OCI-LY1 (cell line): ENCODE data around the gene TSPAN5.

Experiments
- H2AFZ ChIP-seq: fragments of 200-600 bp; sonication (generic), shearing (Covaris generic); 2 replicates; pipeline ENCODE4 v1.6.0; 2014; ENCODE audit warnings: antibody characterized with exemption, mild to moderate bottlenecking, low read length
- H3F3A ChIP-seq: fragments of 200-600 bp; sonication (generic), shearing (Covaris generic); 2 replicates; pipeline ENCODE4 v1.6.0; 2014; ENCODE audit warnings: mild to moderate bottlenecking, antibody characterized with exemption, low read length, moderate library complexity; ENCODE audit not compliant: insufficient read depth
- H3K27ac ChIP-seq: fragments of 200-600 bp; sonication (generic); 2 replicates; pipeline ENCODE4 v1.5.1; 2014; ENCODE audit warnings: low read length, mixed run types, mild to moderate bottlenecking, low read depth; ENCODE audit not compliant: poor library complexity, severe bottlenecking
- H3K27me3 ChIP-seq: fragments of 200-600 bp; sonication (generic); 2 replicates; pipeline ENCODE4 v1.6.0; 2014; ENCODE audit warnings: antibody characterized with exemption, mild to moderate bottlenecking, low read length, moderate library complexity; ENCODE audit not compliant: insufficient read depth
- H3K36me3 ChIP-seq: fragments of 200-600 bp; sonication (generic); 2 replicates; pipeline ENCODE4 v1.6.1; 2014; ENCODE audit warnings: mild to moderate bottlenecking, antibody characterized with exemption, low read length, moderate library complexity, mixed read lengths; ENCODE audit not compliant: insufficient read depth
- H3K4me1 ChIP-seq: fragments of 200-600 bp; sonication (generic); 2 replicates; pipeline ENCODE4 v1.5.1; 2014; ENCODE audit warnings: mild to moderate bottlenecking, low read length, moderate library complexity; ENCODE audit not compliant: insufficient read depth, severe bottlenecking
- H3K4me2 ChIP-seq: fragments of 200-600 bp; sonication (generic), shearing (Covaris generic); 2 replicates; pipeline ENCODE4 v1.6.1; 2014; ENCODE audit warnings: low read length
- H3K4me3 ChIP-seq: fragments of 200-600 bp; sonication (generic); 2 replicates; pipeline ENCODE4 v1.5.1; 2014; ENCODE audit warnings: low read length, low read depth, mild to moderate bottlenecking, mixed read lengths; ENCODE audit not compliant: poor library complexity, severe bottlenecking
- H3K79me2 ChIP-seq: fragments of 200-600 bp; shearing (Covaris generic); 2 replicates; pipeline ENCODE4 v1.6.1; 2016; ENCODE audit warnings: mixed run types, low read length, mixed read lengths; ENCODE audit not compliant: insufficient read depth
- H3K9ac ChIP-seq: fragments of 200-600 bp; sonication (generic), shearing (Covaris generic); 2 replicates; pipeline ENCODE4 v1.6.1; 2014; ENCODE audit warnings: mild to moderate bottlenecking, low read length, mixed read lengths
- H3K9me2 ChIP-seq: fragments of 200-600 bp; sonication (generic), shearing (Covaris generic); 2 replicates; pipeline ENCODE4 v1.6.1; 2014; ENCODE audit warnings: low read depth, mild to moderate bottlenecking, low read length, mixed read lengths
- H3K9me3 ChIP-seq: fragments of 200-600 bp; shearing (Covaris generic); 2 replicates; pipeline ENCODE4 v1.6.1; 2014; ENCODE audit warnings: low read length, mixed read lengths
- H4K20me1 ChIP-seq: fragments of 200-600 bp; sonication (generic), shearing (Covaris generic); 2 replicates; pipeline ENCODE4 v1.6.0; 2016; ENCODE audit warnings: mild to moderate bottlenecking, low read length; ENCODE audit not compliant: insufficient read depth
- CTCF ChIP-seq: fragments of 200-600 bp; sonication (generic), shearing (Covaris generic); IDR thresholded peaks from 2 replicates; pipeline ENCODE4 v1.5.1; 2017; ENCODE audit warnings: mild to moderate bottlenecking, antibody characterized with exemption, low read length, moderate library complexity, mixed read lengths
- EZH2 ChIP-seq: fragments of 200-600 bp; sonication (generic), shearing (Covaris generic); IDR thresholded peaks from 2 replicates; pipeline ENCODE4 v1.8.0; 2017; ENCODE audit warnings: borderline replicate concordance, mixed run types, mild to moderate bottlenecking, antibody characterized with exemption, low read length, moderate library complexity, mixed read lengths

The TSPAN5 gene

GRCh38 chr4:98527534-98528269 lies 130.7 kb downstream of the TSPAN5 start:
- Histone ChIP-seq H3K27me3 (no peaks in the 10 kb centered on the region), H3K4me1 (no peaks in the 10 kb centered on the region), H3K9me3 (no peaks in the 10 kb centered on the region), H3K9ac (no peak overlapping the region), H3K4me2 (no peak overlapping the region), H3K36me3 (no peaks in the 10 kb centered on the region), H3K79me2 (no peaks in the 10 kb centered on the region), H3K27ac (no peak overlapping the region), H3F3A (no peaks in the 10 kb centered on the region), H4K20me1 (no peaks in the 10 kb centered on the region), H3K4me3 (no peak overlapping the region), H3K9me2 (no peaks in the 10 kb centered on the region), H2AFZ (no peak overlapping the region)
- TF ChIP-seq EZH2 (no peak), CTCF (no peak)

GRCh38 chr4:98524230-98524629 lies 134.2 kb downstream of the TSPAN5 start:
- Histone ChIP-seq H3K4me1 (no peaks in the 10 kb centered on the region), H3K9me3 (no peaks in the 10 kb centered on the region), H4K20me1 (no peaks in the 10 kb centered on the region), H3K9ac (no peak overlapping the region), H3K4me3 (no peak overlapping the region), H2AFZ (no peak overlapping the region), H3K27me3 (no peaks in the 10 kb centered on the region), H3K4me2 (no peak overlapping the region), H3F3A (no peaks in the 10 kb centered on the region), H3K9me2 (no peaks in the 10 kb centered on the region), H3K79me2 (no peaks in the 10 kb centered on the region), H3K36me3 (no peaks in the 10 kb centered on the region), H3K27ac (no peak overlapping the region)
- TF ChIP-seq EZH2: no peak
- no peak for TF ChIP-seq CTCF

GRCh38 chr4:98522636-98523395 lies 135.6 kb downstream of the TSPAN5 start:
- Histone ChIP-seq H3K9ac (no peak overlapping the region), H3K79me2 (no peaks in the 10 kb centered on the region), H3K27me3 (no peaks in the 10 kb centered on the region), H3F3A (no peaks in the 10 kb centered on the region), H2AFZ (no peak overlapping the region), H4K20me1 (no peaks in the 10 kb centered on the region), H3K9me2 (no peaks in the 10 kb centered on the region), H3K4me2 (no peak overlapping the region), H3K4me3 (no peak overlapping the region), H3K4me1 (peaks cover 10% of the 10 kb centered on the region), H3K36me3 (no peaks in the 10 kb centered on the region), H3K27ac (no peak overlapping the region), H3K9me3 (no peaks in the 10 kb centered on the region)
- TF ChIP-seq CTCF: no peak
- no peak for TF ChIP-seq EZH2
